ENCODE results near the gene FXN.
A peak's percentile ranks its signal among the peaks of the same experiment; 100 is the strongest.

GRCh38 chr9:69035438-69036308, at the start of gene FXN:
- peak; percentile 13; the same call in 1 of the 2 replicates for TF ChIP-seq POLR2AphosphoS5 (IDR thresholded peaks at IDR 0.05; ENCODE audit: low read depth, low read length)
- peak; percentile 62; the same call in 1 of the 2 replicates for TF ChIP-seq MAX (IDR thresholded peaks at IDR 0.05; ENCODE audit: low read depth)
- TF ChIP-seq, protein P1, sequence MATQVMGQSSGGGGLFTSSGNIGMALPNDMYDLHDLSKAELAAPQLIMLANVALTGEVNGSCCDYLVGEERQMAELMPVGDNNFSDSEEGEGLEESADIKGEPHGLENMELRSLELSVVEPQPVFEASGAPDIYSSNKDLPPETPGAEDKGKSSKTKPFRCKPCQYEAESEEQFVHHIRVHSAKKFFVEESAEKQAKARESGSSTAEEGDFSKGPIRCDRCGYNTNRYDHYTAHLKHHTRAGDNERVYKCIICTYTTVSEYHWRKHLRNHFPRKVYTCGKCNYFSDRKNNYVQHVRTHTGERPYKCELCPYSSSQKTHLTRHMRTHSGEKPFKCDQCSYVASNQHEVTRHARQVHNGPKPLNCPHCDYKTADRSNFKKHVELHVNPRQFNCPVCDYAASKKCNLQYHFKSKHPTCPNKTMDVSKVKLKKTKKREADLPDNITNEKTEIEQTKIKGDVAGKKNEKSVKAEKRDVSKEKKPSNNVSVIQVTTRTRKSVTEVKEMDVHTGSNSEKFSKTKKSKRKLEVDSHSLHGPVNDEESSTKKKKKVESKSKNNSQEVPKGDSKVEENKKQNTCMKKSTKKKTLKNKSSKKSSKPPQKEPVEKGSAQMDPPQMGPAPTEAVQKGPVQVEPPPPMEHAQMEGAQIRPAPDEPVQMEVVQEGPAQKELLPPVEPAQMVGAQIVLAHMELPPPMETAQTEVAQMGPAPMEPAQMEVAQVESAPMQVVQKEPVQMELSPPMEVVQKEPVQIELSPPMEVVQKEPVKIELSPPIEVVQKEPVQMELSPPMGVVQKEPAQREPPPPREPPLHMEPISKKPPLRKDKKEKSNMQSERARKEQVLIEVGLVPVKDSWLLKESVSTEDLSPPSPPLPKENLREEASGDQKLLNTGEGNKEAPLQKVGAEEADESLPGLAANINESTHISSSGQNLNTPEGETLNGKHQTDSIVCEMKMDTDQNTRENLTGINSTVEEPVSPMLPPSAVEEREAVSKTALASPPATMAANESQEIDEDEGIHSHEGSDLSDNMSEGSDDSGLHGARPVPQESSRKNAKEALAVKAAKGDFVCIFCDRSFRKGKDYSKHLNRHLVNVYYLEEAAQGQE (IDR thresholded peaks at IDR 0.05; ENCODE audit: low read depth, low read length): 0 out of 2 replicates have a peak, but pooled peaks have one; percentile 26
- TF ChIP-seq RFX5 (IDR thresholded peaks at IDR 0.05; ENCODE audit: low read length): no peak
- TF ChIP-seq SIN3A (IDR thresholded peaks at IDR 0.05; ENCODE audit: borderline replicate concordance, low read depth, low read length): peak; percentile 43; the same call in 1 of the 2 replicates
- peak; percentile 67 for TF ChIP-seq RAD21 (IDR thresholded peaks at IDR 0.05; ENCODE audit: low read length)
- TF ChIP-seq NFIC (IDR thresholded peaks at IDR 0.05; ENCODE audit: borderline replicate concordance): 0 out of 2 replicates have a peak, but pooled peaks have one; percentile 3
- TF ChIP-seq TEAD4 (IDR thresholded peaks at IDR 0.05; ENCODE audit: borderline replicate concordance, insufficient read depth): no peak
- TF ChIP-seq, protein P2, sequence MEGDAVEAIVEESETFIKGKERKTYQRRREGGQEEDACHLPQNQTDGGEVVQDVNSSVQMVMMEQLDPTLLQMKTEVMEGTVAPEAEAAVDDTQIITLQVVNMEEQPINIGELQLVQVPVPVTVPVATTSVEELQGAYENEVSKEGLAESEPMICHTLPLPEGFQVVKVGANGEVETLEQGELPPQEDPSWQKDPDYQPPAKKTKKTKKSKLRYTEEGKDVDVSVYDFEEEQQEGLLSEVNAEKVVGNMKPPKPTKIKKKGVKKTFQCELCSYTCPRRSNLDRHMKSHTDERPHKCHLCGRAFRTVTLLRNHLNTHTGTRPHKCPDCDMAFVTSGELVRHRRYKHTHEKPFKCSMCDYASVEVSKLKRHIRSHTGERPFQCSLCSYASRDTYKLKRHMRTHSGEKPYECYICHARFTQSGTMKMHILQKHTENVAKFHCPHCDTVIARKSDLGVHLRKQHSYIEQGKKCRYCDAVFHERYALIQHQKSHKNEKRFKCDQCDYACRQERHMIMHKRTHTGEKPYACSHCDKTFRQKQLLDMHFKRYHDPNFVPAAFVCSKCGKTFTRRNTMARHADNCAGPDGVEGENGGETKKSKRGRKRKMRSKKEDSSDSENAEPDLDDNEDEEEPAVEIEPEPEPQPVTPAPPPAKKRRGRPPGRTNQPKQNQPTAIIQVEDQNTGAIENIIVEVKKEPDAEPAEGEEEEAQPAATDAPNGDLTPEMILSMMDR (IDR thresholded peaks at IDR 0.05): peak; percentile 96
- TF ChIP-seq ELF1 (IDR thresholded peaks at IDR 0.05): no peak
- TF ChIP-seq YY1 (IDR thresholded peaks at IDR 0.05; ENCODE audit: low read depth): 0 out of 2 replicates have a peak, but pooled peaks have one; percentile 50
- TF ChIP-seq EP300 (IDR thresholded peaks at IDR 0.05; ENCODE audit: borderline replicate concordance in 1 of 2, low read depth in 1 of 2, low read length in 1 of 2): no peak
- peak; percentile 49 for TF ChIP-seq CHD2 (IDR thresholded peaks at IDR 0.05; ENCODE audit: low read length, partially characterized antibody)
